ENCODE data around the gene SLC38A5. TPM values are rescaled to one million over a fixed set of nuclear protein-coding genes. Genes with fewer than 3 reads are reported as not detected.

The SLC38A5 gene
- total RNA-seq, 4 donors from 2014 or later: 2.5 to 7.9 (median 7.4) TPM

- Histone ChIP-seq H3K4me1 (peaks cover 5 to 31% (median 23%) of the 10 kb centered on the region in 4 donors), H3K4me3 (no peak overlapping the region), H3K9me3 (no peaks in the 10 kb centered on the region), H3K27ac (replicated peaks in 1 of 4) (no peak overlapping the region), H3K27me3 (peaks cover 0 to 8% (median 0%) of the 10 kb centered on the region in 4 donors), H3K36me3 (no peaks in the 10 kb centered on the region)
- TF ChIP-seq POLR2A (IDR thresholded peaks at IDR 0.05; ENCODE audit: low read depth): no peak
- TF ChIP-seq EP300 (IDR thresholded peaks at IDR 0.05): no peak
- no peak for DNase-seq (ENCODE audit: extremely low spot score)
- 69% methylated on average over 12 of the region's 12 CpGs for WGBS
- intact Hi-C loops (cut with DNase I): no loop called here
Measured at GRCh38 chrX:48472851-48473703, 3.0 kb upstream of the SLC38A5 start.

DNA sequence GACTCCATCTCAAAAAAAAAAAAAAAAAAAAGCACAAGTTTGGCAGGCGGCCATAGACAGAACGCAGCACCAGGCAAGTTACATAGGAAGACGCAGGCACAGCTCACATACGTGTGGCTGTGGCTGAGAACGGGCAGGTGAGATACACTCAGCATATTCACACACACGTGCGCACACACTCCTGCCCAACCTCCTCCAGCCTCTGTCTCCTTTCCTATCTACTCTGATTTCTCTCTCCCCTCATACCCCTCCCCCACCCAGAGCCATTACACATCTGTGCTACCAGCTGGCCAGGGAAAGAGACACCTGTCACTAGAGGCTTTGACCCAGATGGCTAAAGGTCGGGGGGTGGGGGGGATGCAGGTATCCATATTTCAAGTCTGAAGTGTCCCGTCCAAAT is 2.2 kb upstream of the SLC38A5 start:
- H3K4me1 ChIP-seq: peaks cover 5 to 35% (median 26%) of the 10 kb centered on the region in 4 donors
- intact Hi-C loops (cut with DNase I): no loop called here
- H3K27me3 ChIP-seq: peaks cover 0 to 8% (median 0%) of the 10 kb centered on the region in 4 donors
- 83% methylated on average over 9 of the region's 9 CpGs for WGBS
- H3K36me3 ChIP-seq: no peaks in the 10 kb centered on the region
- H3K4me3 ChIP-seq: no peak overlapping the region
- no peaks in the 10 kb centered on the region for H3K9me3 ChIP-seq
- TF ChIP-seq POLR2A (IDR thresholded peaks at IDR 0.05; ENCODE audit: low read depth) (no peak), CTCF (IDR thresholded peaks at IDR 0.05) (no peak), POLR2AphosphoS5 (IDR thresholded peaks at IDR 0.05) (no peak), EP300 (IDR thresholded peaks at IDR 0.05) (no peak)
- no peak overlapping the region for H3K27ac ChIP-seq (replicated peaks in 1 of 4)
- no peak for DNase-seq (ENCODE audit: extremely low spot score)

GRCh38 chrX:48471504-48471903 is 1.4 kb upstream of the SLC38A5 start:
- Histone ChIP-seq H3K27ac (replicated peaks in 1 of 4) (no peak overlapping the region), H3K36me3 (no peaks in the 10 kb centered on the region), H3K4me1 (peaks cover 5 to 29% (median 21%) of the 10 kb centered on the region in 4 donors), H3K4me3 (no peak overlapping the region), H3K9me3 (no peaks in the 10 kb centered on the region), H3K27me3 (peaks cover 0 to 12% (median 0%) of the 10 kb centered on the region in 4 donors)
- TF ChIP-seq EP300 (IDR thresholded peaks at IDR 0.05) (no peak), CTCF (IDR thresholded peaks at IDR 0.05) (no peak), POLR2A (IDR thresholded peaks at IDR 0.05; ENCODE audit: low read depth) (no peak), POLR2AphosphoS5 (IDR thresholded peaks at IDR 0.05) (no peak)
- intact Hi-C loops (cut with DNase I): no loop called here
- DNase-seq (ENCODE audit: extremely low spot score): no peak
- WGBS: 82% methylated on average over 8 of the region's 8 CpGs

DNA sequence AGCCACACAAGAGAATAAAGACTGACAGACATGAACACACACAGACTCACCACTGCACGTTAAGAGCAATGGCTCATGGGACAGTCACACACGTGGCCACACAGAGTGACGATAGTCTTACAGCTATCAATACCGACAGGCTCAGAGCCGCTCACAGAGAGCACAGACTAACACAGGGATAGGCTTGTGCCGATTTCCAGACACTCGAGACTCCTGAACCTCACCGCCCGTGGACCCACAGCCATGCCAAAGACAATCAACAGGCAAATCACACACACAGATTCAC is 716 bp upstream of the SLC38A5 start:
- Histone ChIP-seq H3K27ac (replicated peaks in 1 of 4) (no peak overlapping the region), H3K4me1 (peaks cover 5 to 28% (median 21%) of the 10 kb centered on the region in 4 donors), H3K4me3 (no peak overlapping the region), H3K9me3 (no peaks in the 10 kb centered on the region), H3K27me3 (peaks cover 0 to 19% (median 0%) of the 10 kb centered on the region in 4 donors), H3K36me3 (no peaks in the 10 kb centered on the region)
- DNase-seq (ENCODE audit: extremely low spot score): no peak
- 85% methylated on average over 9 of the region's 9 CpGs for WGBS
- intact Hi-C loops (cut with DNase I): no loop called here
- TF ChIP-seq POLR2A (IDR thresholded peaks at IDR 0.05; ENCODE audit: low read depth): no peak
- TF ChIP-seq POLR2AphosphoS5 (IDR thresholded peaks at IDR 0.05): no peak
- TF ChIP-seq CTCF (IDR thresholded peaks at IDR 0.05): no peak
- no peak for TF ChIP-seq EP300 (IDR thresholded peaks at IDR 0.05)

DNA sequence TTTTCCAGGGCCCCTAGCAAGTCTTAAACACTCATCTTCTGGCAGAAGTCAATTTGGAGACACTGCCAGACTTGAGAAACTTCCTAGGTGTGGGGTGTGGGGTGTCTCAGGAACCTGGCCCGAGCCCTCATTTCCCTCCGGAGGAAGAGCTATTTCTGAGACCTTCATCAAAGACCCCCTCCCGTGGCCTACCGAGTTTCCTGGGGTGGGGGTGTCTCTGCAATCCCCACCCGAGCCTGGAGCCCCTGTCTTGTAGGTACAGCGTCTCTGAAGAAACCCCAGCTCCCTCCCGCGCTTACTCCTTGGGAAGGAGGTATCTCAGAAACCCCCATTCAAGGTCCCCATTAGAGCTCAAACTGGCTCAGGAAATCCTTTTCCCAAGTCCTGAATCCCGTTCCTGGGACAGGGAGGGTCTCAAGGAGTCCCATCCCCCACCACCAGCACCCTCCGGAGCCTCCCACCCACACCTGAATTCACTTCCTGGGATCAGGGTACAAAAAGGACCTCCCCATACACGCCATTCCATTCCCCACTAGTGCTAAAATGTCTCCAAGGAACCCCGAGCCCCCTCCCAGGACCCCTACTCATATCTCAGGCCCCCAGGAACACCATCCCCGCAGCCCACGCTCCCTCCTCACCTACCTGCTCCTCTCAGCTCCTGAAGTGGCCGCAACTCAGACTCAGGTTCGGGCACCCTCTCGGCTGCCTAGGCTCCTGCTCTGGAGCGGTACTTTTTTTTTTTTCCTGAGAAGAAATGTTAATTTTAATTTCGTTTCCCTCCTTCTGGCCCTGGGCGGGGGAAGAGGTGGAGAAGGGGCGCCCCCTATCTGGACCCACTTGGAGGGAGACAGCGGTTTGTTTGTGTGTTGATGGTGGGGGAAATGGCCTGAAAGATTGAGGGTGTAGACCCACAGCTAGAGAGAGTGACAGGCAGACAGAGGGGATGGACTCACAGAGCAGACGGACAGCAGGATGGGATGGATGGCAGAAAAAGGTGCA is 1.1 kb downstream of the SLC38A5 start:
- Histone ChIP-seq H3K27me3 (peaks cover 0 to 21% (median 0%) of the 10 kb centered on the region in 4 donors), H3K9me3 (no peaks in the 10 kb centered on the region), H3K4me3 (peak overlapping the region; percentile 34 to 48 (median 34)), H3K27ac (replicated peaks in 1 of 4) (no peak overlapping the region), H3K4me1 (peaks cover 0 to 21% (median 16%) of the 10 kb centered on the region in 4 donors), H3K36me3 (no peaks in the 10 kb centered on the region)
- WGBS: 50% methylated on average over 17 of the region's 23 CpGs
- intact Hi-C loops (cut with DNase I): no loop called here
- TF ChIP-seq POLR2A (IDR thresholded peaks at IDR 0.05; ENCODE audit: low read depth) (no peak), POLR2AphosphoS5 (IDR thresholded peaks at IDR 0.05) (no peak), CTCF (IDR thresholded peaks at IDR 0.05) (no peak), EP300 (IDR thresholded peaks at IDR 0.05) (no peak)
- DNase-seq (ENCODE audit: extremely low spot score): no peak

Data from esophagus muscularis mucosa (tissue), 4 donors.